Measurements from ENCODE around the gene TEAD1.

DNA sequence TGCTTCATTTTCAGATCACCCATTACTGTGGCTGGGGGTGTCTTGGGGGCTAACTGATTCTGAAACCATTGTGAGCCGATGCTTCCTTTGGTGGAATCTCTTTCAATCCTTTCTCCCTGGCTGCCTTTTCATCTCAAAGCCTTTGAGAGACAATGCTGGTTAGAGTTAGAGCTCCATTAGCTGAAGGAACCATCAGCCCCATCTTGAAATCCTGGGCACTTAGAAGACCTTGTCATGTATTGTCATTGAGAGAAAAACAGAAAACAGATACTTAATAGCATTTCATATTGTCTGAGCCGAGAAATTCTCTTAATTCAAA lies 6.7 kb downstream of the TEAD1 start:
- no peak for TF ChIP-seq POLR2AphosphoS5 (IDR thresholded peaks at IDR 0.05; ENCODE audit: low read depth, low read length)
- TF ChIP-seq, protein P1, sequence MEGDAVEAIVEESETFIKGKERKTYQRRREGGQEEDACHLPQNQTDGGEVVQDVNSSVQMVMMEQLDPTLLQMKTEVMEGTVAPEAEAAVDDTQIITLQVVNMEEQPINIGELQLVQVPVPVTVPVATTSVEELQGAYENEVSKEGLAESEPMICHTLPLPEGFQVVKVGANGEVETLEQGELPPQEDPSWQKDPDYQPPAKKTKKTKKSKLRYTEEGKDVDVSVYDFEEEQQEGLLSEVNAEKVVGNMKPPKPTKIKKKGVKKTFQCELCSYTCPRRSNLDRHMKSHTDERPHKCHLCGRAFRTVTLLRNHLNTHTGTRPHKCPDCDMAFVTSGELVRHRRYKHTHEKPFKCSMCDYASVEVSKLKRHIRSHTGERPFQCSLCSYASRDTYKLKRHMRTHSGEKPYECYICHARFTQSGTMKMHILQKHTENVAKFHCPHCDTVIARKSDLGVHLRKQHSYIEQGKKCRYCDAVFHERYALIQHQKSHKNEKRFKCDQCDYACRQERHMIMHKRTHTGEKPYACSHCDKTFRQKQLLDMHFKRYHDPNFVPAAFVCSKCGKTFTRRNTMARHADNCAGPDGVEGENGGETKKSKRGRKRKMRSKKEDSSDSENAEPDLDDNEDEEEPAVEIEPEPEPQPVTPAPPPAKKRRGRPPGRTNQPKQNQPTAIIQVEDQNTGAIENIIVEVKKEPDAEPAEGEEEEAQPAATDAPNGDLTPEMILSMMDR (IDR thresholded peaks at IDR 0.05), result no peak
- no peak for TF ChIP-seq SIN3A (IDR thresholded peaks at IDR 0.05; ENCODE audit: borderline replicate concordance, insufficient read depth, low read depth, low read length)
- no peak for TF ChIP-seq TCF7L2 (IDR thresholded peaks at IDR 0.05; ENCODE audit: low read depth, low read length)
- TF ChIP-seq, protein P2, sequence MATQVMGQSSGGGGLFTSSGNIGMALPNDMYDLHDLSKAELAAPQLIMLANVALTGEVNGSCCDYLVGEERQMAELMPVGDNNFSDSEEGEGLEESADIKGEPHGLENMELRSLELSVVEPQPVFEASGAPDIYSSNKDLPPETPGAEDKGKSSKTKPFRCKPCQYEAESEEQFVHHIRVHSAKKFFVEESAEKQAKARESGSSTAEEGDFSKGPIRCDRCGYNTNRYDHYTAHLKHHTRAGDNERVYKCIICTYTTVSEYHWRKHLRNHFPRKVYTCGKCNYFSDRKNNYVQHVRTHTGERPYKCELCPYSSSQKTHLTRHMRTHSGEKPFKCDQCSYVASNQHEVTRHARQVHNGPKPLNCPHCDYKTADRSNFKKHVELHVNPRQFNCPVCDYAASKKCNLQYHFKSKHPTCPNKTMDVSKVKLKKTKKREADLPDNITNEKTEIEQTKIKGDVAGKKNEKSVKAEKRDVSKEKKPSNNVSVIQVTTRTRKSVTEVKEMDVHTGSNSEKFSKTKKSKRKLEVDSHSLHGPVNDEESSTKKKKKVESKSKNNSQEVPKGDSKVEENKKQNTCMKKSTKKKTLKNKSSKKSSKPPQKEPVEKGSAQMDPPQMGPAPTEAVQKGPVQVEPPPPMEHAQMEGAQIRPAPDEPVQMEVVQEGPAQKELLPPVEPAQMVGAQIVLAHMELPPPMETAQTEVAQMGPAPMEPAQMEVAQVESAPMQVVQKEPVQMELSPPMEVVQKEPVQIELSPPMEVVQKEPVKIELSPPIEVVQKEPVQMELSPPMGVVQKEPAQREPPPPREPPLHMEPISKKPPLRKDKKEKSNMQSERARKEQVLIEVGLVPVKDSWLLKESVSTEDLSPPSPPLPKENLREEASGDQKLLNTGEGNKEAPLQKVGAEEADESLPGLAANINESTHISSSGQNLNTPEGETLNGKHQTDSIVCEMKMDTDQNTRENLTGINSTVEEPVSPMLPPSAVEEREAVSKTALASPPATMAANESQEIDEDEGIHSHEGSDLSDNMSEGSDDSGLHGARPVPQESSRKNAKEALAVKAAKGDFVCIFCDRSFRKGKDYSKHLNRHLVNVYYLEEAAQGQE (IDR thresholded peaks at IDR 0.05; ENCODE audit: insufficient read depth in 1 of 2, low read depth in 2 of 2, low read length in 1 of 2), result no peak
